Omental fat pad (tissue), 4 donors: ENCODE results near the gene INTS12. TPM values are rescaled to one million over a fixed set of nuclear protein-coding genes. Genes with fewer than 3 reads are reported as not detected.

ENCODE experiments used
- ATAC-seq: fragments of 150-250 bp; one replicate; pipeline ENCODE4 v1.9.1; 2016; ENCODE audit warnings: mild to moderate bottlenecking, moderate library complexity; ENCODE audit not compliant: low FRiP score
- DNase-seq: peaks from one replicate; pipeline ENCODE4 v3.0.0-alpha.2; 2019; ENCODE audit warnings: low spot score
- total RNA-seq, 4 donors: library from RNA; depleted of rRNA; stranded (reverse); fragments of >200 nt; gene quantifications; one replicate each; pipeline ENCODE4 v1.1.0, GENCODE V29; 2016
- TF ChIP-seq, protein P1 (sequence below), 3 donors: fragments of 450-650 bp; IDR thresholded peaks; one replicate each; pipeline ENCODE4 v1.5.1; 2016 to 2017; ENCODE audit warnings: antibody characterized with exemption in 3 of 3, mild to moderate bottlenecking in 3 of 3, moderate library complexity in 2 of 3

Gene INTS12
- total RNA-seq, 4 donors from 2014 or later, result 14.9 to 34.7 (median 18.0) TPM

- TF ChIP-seq, protein P1, sequence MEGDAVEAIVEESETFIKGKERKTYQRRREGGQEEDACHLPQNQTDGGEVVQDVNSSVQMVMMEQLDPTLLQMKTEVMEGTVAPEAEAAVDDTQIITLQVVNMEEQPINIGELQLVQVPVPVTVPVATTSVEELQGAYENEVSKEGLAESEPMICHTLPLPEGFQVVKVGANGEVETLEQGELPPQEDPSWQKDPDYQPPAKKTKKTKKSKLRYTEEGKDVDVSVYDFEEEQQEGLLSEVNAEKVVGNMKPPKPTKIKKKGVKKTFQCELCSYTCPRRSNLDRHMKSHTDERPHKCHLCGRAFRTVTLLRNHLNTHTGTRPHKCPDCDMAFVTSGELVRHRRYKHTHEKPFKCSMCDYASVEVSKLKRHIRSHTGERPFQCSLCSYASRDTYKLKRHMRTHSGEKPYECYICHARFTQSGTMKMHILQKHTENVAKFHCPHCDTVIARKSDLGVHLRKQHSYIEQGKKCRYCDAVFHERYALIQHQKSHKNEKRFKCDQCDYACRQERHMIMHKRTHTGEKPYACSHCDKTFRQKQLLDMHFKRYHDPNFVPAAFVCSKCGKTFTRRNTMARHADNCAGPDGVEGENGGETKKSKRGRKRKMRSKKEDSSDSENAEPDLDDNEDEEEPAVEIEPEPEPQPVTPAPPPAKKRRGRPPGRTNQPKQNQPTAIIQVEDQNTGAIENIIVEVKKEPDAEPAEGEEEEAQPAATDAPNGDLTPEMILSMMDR (IDR thresholded peaks at IDR 0.05), result no peak
- DNase-seq (no peak), ATAC-seq (no peak)
Measured at GRCh38 chr4:105644257-105644656, 64.2 kb downstream of the INTS12 start.

GRCh38 chr4:105641845-105642244 is 66.6 kb downstream of the INTS12 start:
- TF ChIP-seq, protein P1 (IDR thresholded peaks at IDR 0.05), result no peak
- DNase-seq (no peak), ATAC-seq (no peak)

DNA sequence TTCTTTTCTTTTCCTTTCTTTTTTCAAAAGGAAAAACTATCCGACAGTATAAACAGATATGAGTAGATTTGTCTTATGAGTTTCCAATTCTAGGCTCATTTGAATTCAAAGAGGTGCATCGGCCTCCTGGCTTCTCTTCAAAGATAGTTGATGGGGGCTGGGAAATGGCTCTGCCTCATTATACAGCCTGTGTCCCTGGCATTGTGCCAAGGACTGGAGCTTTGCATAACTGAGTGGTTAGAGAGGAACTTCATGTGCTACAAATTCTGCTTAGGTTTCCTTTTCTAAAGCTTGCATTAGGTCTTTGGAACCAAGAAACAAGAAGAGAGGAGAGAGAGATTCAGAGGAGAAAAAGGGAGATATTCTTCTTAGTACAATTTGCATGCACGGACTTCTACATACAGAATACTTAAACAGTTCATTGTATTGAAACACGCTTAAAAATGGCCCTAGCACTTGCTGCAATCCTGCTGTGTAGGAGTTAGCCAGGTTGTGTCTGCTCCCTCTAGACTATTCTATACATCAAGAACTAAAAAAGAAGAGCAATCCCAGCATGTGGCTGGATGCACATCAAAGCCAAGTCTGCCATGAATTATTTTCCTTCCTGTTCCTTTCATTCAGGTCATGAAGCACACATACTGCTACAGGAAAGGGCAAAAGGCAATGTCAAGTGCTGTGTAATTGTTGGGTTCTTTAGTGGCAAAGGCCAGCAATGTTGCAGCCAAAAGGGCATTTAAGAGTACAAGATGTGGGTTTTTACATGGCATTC is 70.9 kb downstream of the INTS12 start:
- ATAC-seq (no peak), DNase-seq (peak; percentile 72)

GRCh38 chr4:105634402-105635080 is 73.9 kb downstream of the INTS12 start:
- DNase-seq, result no peak
- TF ChIP-seq, protein P1 (IDR thresholded peaks at IDR 0.05), result no peak
- ATAC-seq, result no peak

More for the DNA sequence above, 70.9 kb downstream of the INTS12 start:
- TF ChIP-seq, protein P1 (IDR thresholded peaks at IDR 0.05), result no peak

- TF ChIP-seq, protein P1 (IDR thresholded peaks at IDR 0.05), result no peak
- ATAC-seq, result no peak
Measured at GRCh38 chr4:105633241-105633640, 75.2 kb downstream of the INTS12 start.

More at GRCh38 chr4:105633241-105633640, 75.2 kb downstream of the INTS12 start:
- no peak for DNase-seq

Other genes with a start within 250 kb of the INTS12 start
- gene PPA2, start 234.6 kb downstream of the INTS12 start, total RNA-seq, result 10 to 100 TPM; 35.9 to 82.9 (median 61.9) TPM
- gene ARHGEF38, start 156.1 kb downstream of the INTS12 start, total RNA-seq, result not detected
- gene GSTCD, start 95 bp upstream of the INTS12 start, total RNA-seq, result 10 to 100 TPM in 1 of 4 donors, 1 to 10 TPM in 3; 6.0 to 13.2 (median 7.5) TPM
- 10 to 100 TPM in 3 of 4 donors, 1 to 10 TPM in 1; 7.4 to 40.6 (median 23.2) TPM for gene NPNT, start 186.8 kb upstream of the INTS12 start, total RNA-seq